NT2/D1 (cell line): ENCODE data around the gene IRF2.

Experiments used
- SUZ12 ChIP-seq: IDR thresholded peaks from 2 replicates; pipeline ENCODE4 v1.6.1; 2011; ENCODE audit not compliant: insufficient read length, insufficient read depth; ENCODE audit errors: extremely low read depth
- ZNF274 ChIP-seq: IDR thresholded peaks from 2 replicates; pipeline ENCODE4 v1.6.1; 2011; ENCODE audit warnings: mild to moderate bottlenecking, low read depth, low read length

DNA sequence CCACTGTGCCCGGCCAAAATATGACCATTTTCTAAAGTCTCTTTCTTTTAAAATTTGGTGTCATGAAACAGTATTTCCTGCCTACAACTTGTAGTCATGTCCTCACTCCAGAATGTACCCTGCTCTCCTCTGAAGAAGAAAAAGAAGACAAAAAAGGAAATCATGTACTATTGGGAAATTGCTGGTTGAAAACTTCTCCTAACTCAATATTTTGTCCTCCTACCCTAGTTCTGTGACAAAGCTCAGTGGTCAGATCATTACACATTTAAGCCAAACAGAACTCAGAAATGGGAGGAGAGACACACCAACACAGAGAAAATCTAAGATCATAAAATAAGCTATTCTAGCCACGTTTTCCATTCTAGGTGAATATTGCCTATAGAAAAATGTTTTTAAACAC lies 127.7 kb downstream of the IRF2 start:
- no peak for TF ChIP-seq SUZ12
- no peak for TF ChIP-seq ZNF274
